HepG2 (cell line): ENCODE data around the gene CD7. TPM values are rescaled to one million over a fixed set of nuclear protein-coding genes. Genes with fewer than 3 reads are reported as not detected.
A peak's percentile ranks its signal among the peaks of the same experiment; 100 is the strongest.

Source experiments
- ATF7-NPFF ChIP-seq: sonication (generic); formaldehyde crosslinking; IDR thresholded peaks from 2 replicates; pipeline ENCODE4 v1.8.1; 2023; ENCODE audit warnings: mild to moderate bottlenecking, low read depth, missing genetic modification reagents, moderate library complexity
- BRF2 ChIP-seq: sonication (generic); formaldehyde crosslinking; IDR thresholded peaks from 2 replicates; pipeline ENCODE4 v1.8.1; 2022; ENCODE audit warnings: mild to moderate bottlenecking, missing genetic modification reagents
- CEBPB ChIP-seq: IDR thresholded peaks from 2 replicates; pipeline ENCODE4 v1.6.1; 2011; ENCODE audit warnings: low read depth, low read length, improper control_type of control experiment, borderline replicate concordance
- EP300 ChIP-seq, 3 experiments: sonication (generic) in 1 of 3; formaldehyde crosslinking in 1 of 3; IDR thresholded peaks; 2 replicates each; pipeline versions ENCODE4 v1.5.1 to v1.6.1; 2011 to 2020; ENCODE audit warnings: low read depth in 2 of 3, low read length in 2 of 3, borderline replicate concordance in 1 of 3, improper control_type of control experiment in 1 of 3, mild to moderate bottlenecking in 1 of 3, missing genetic modification reagents in 1 of 3, moderate library complexity in 1 of 3
- HOXA3 ChIP-seq: sonication (generic); formaldehyde crosslinking; IDR thresholded peaks from 2 replicates; pipeline ENCODE4 v1.5.0; 2020; ENCODE audit warnings: missing genetic modification reagents
- KAT8 ChIP-seq: IDR thresholded peaks from 2 replicates; pipeline ENCODE4 v1.6.1; 2016; ENCODE audit warnings: missing genetic modification reagents, missing compliant biosample characterization
- NPAS2 ChIP-seq: sonication (generic); formaldehyde crosslinking; IDR thresholded peaks from 2 replicates; pipeline ENCODE4 v1.8.0; 2022; ENCODE audit warnings: mild to moderate bottlenecking, missing genetic modification reagents, borderline replicate concordance
- PAX8 ChIP-seq: sonication (generic); formaldehyde crosslinking; IDR thresholded peaks from 2 replicates; pipeline ENCODE4 v1.8.0; 2022; ENCODE audit warnings: mild to moderate bottlenecking, missing genetic modification reagents, borderline replicate concordance
- SYNCRIP ChIP-seq: fragments of 200-400 bp; formaldehyde crosslinking; IDR thresholded peaks from 2 replicates; pipeline ENCODE4 v1.6.1; 2018; ENCODE audit warnings: mild to moderate bottlenecking, low read depth, low read length; ENCODE audit not compliant: insufficient read depth
- TCF7 ChIP-seq: sonication (generic); IDR thresholded peaks from 2 replicates; pipeline ENCODE4 v1.6.1; 2016; ENCODE audit warnings: antibody characterized with exemption, low read depth
- U2AF2 ChIP-seq: fragments of 200-400 bp; formaldehyde crosslinking; IDR thresholded peaks from 2 replicates; pipeline ENCODE4 v1.6.1; 2017; ENCODE audit warnings: low read depth, mild to moderate bottlenecking, low read length
- ZIK1 ChIP-seq: sonication (generic); formaldehyde crosslinking; IDR thresholded peaks from 2 replicates; pipeline ENCODE4 v1.5.0; 2020; ENCODE audit warnings: mild to moderate bottlenecking, low read depth, missing genetic modification reagents, borderline replicate concordance
- ZNF121 ChIP-seq: sonication (generic); formaldehyde crosslinking; IDR thresholded peaks from 2 replicates; pipeline ENCODE4 v1.5.0; 2020; ENCODE audit warnings: mild to moderate bottlenecking, missing genetic modification reagents
- ZNF280B ChIP-seq: sonication (generic); formaldehyde crosslinking; IDR thresholded peaks from 2 replicates; pipeline ENCODE4 v1.5.0; 2020; ENCODE audit warnings: missing genetic modification reagents, mild to moderate bottlenecking, borderline replicate concordance
- ZNF331 ChIP-seq: sonication (generic); formaldehyde crosslinking; IDR thresholded peaks from 2 replicates; pipeline ENCODE4 v1.4.0; 2020; ENCODE audit warnings: missing genetic modification reagents
- ZNF414 ChIP-seq: sonication (generic); formaldehyde crosslinking; IDR thresholded peaks from 2 replicates; pipeline ENCODE4 v1.5.0; 2020; ENCODE audit warnings: missing genetic modification reagents
- ZNF430 ChIP-seq: sonication (generic); formaldehyde crosslinking; IDR thresholded peaks from 2 replicates; pipeline ENCODE4 v1.9.0; 2021; ENCODE audit warnings: mild to moderate bottlenecking, missing genetic modification reagents
- ZNF501 ChIP-seq: sonication (generic); formaldehyde crosslinking; IDR thresholded peaks from 2 replicates; pipeline ENCODE4 v1.5.1; 2020; ENCODE audit warnings: mild to moderate bottlenecking, moderate library complexity, missing genetic modification reagents
- ZNF572 ChIP-seq: sonication (generic); formaldehyde crosslinking; IDR thresholded peaks from 2 replicates; pipeline ENCODE4 v1.5.1; 2020; ENCODE audit warnings: mild to moderate bottlenecking, missing genetic modification reagents
- ZNF589 ChIP-seq: sonication (generic); formaldehyde crosslinking; conservative IDR thresholded peaks from 2 replicates; pipeline ENCODE4 v1.8.0; 2022; ENCODE audit warnings: mild to moderate bottlenecking, moderate library complexity, missing genetic modification reagents
- ZNF639 ChIP-seq: conservative IDR thresholded peaks from 2 replicates; pipeline ENCODE4 v1.6.1; 2018; ENCODE audit warnings: missing genetic modification reagents
- polyA plus RNA-seq, 8 experiments: library from polyadenylated mRNA; depleted of rRNA in 3 of 8; stranded (reverse) in 7 of 8; unstranded in 1 of 8; fragments of >200 nt; fragmentation: Illumina TruSeq in 4 of 8; extraction: Trizol in 4 of 8; gene quantifications; 2 replicates each; pipeline versions ENCODE4 v1.2.1 to v1.2.3, GENCODE V29; 2011 to 2016; ENCODE audit warnings: low read depth in 4 of 8, missing spikeins in 1 of 8, mixed read lengths in 1 of 8; ENCODE audit not compliant: insufficient read depth in 1 of 8
- total RNA-seq, 5 experiments: library from RNA; depleted of rRNA; stranded (reverse); fragments of >200 nt; fragmentation: Illumina TruSeq; extraction: Trizol; gene quantifications; 2 replicates each; pipeline ENCODE4 v1.2.3, GENCODE V29; 2016; ENCODE audit warnings: low read depth in 1 of 5

CD7 gene
- total and polyA plus RNA-seq, 2 of the 13 experiments (the other 11 are each of a cell fraction or from before 2014, with no cell fraction given): 67.6 to 76.4 TPM

- TF ChIP-seq ZNF572 (CRISPR knock-in tag) (peak; percentile 88; the same call in 1 of the 2 replicates), ZIK1 (CRISPR knock-in tag) (no peak), ZNF430 (no peak; the same call in 1 of the 2 replicates), NPAS2 (CRISPR knock-in tag) (no peak), CEBPB (no peak), U2AF2 (no peak), PAX8 (peak; percentile 15; the same call in 1 of the 2 replicates), HOXA3 (peak; percentile 82), EP300 (IDR thresholded peaks at IDR 0.05; ENCODE audit: low read depth in 2 of 2, low read length in 2 of 2) (peak in 1 of 2 experiments; percentile 73; a peak in 2 of 4 replicates), EP300 (CRISPR knock-in tag; IDR thresholded peaks at IDR 0.05; ENCODE audit: borderline replicate concordance) (no peak; the same call in 1 of the 2 replicates), ZNF414 (CRISPR knock-in tag) (no peak; the same call in 1 of the 2 replicates), ZNF639 (no peak; the same call in 1 of the 2 replicates), ZNF589 (CRISPR knock-in tag) (no peak), KAT8 (CRISPR knock-in tag) (peak; percentile 74), ATF7-NPFF (CRISPR knock-in tag) (no peak), ZNF280B (no peak; the same call in 1 of the 2 replicates), SYNCRIP (no peak), ZNF331 (CRISPR knock-in tag) (peak; percentile 72; the same call in 1 of the 2 replicates), ZNF501 (CRISPR knock-in tag) (peak; percentile 58; the same call in 1 of the 2 replicates), BRF2 (no peak), ZNF121 (CRISPR knock-in tag) (peak; percentile 34; the same call in 1 of the 2 replicates), TCF7 (no peak)
Observed at GRCh38 chr17:82330322-82331239, 13.2 kb upstream of the CD7 start (continued).
